ENCODE data around the gene SLF2. TPM values are rescaled to one million over a fixed set of nuclear protein-coding genes. Genes with fewer than 3 reads are reported as not detected.

The SLF2 gene
- total and polyA plus RNA-seq, 2 of the 13 experiments (the other 11 are each of a cell fraction or from before 2014, with no cell fraction given) = 12.2 to 48.1 TPM

- TF ChIP-seq KDM4B (CRISPR knock-in tag; IDR thresholded peaks at IDR 0.05) = no peak
- TF ChIP-seq TBL1XR1 (IDR thresholded peaks at IDR 0.05; ENCODE audit: borderline replicate concordance, low read length, partially characterized antibody) = no peak
- TF ChIP-seq DBP (CRISPR knock-in tag; IDR thresholded peaks at IDR 0.05; ENCODE audit: not compliant biosample characterization) = no peak
- no peak for TF ChIP-seq IKZF4 (CRISPR knock-in tag; IDR thresholded peaks at IDR 0.05; ENCODE audit: borderline replicate concordance, low read depth, not compliant biosample characterization)
- no peak for TF ChIP-seq NRL (CRISPR knock-in tag; IDR thresholded peaks at IDR 0.05; ENCODE audit: borderline replicate concordance)
- no peak for TF ChIP-seq ZNF577 (CRISPR knock-in tag; IDR thresholded peaks at IDR 0.05; ENCODE audit: borderline replicate concordance, low read depth)
- no peak for TF ChIP-seq SIN3B (IDR thresholded peaks at IDR 0.05; ENCODE audit: low read length)
- TF ChIP-seq ZNF143 (CRISPR knock-in tag; IDR thresholded peaks at IDR 0.05) = no peak
- 0 out of 2 replicates have a peak, but pooled peaks have one; percentile 17 for TF ChIP-seq NR2F2 (IDR thresholded peaks at IDR 0.05; ENCODE audit: borderline replicate concordance, low read depth)
- TF ChIP-seq RXRA (CRISPR knock-in tag; IDR thresholded peaks at IDR 0.05) = peak; percentile 54; the same call in 1 of the 2 replicates
- no peak for TF ChIP-seq ZNF343 (CRISPR knock-in tag; IDR thresholded peaks at IDR 0.05)
- TF ChIP-seq BCL6 (CRISPR knock-in tag; IDR thresholded peaks at IDR 0.05) = peak; percentile 14; the same call in 1 of the 2 replicates
- TF ChIP-seq HMG20B (CRISPR knock-in tag; conservative IDR thresholded peaks at IDR 0.05) = no peak
These were observed 10.1 kb upstream of the SLF2 start (continued) for GRCh38 chr10:100902622-100903021.

- no TSS peak for BruUV-seq (replicated peaks)
- Histone ChIP-seq H4K20me1 (ENCODE audit: insufficient read depth, low read length) (no peaks in the 10 kb centered on the region), H3K79me2 (ENCODE audit: insufficient read depth, low read length) (no peaks in the 10 kb centered on the region), H3K36me3 (replicated peaks in 1 of 2; ENCODE audit: control insufficient read depth in 1 of 2, insufficient read depth in 2 of 2, low read length in 2 of 2) (no peaks in the 10 kb centered on the region), H3K27ac (ENCODE audit: extremely low read length, insufficient read depth, low read length) (no peak overlapping the region), H3K9ac (ENCODE audit: insufficient read depth, low read depth, low read length) (no peak overlapping the region), H3K4me2 (ENCODE audit: low read depth, low read length) (no peak overlapping the region), H2AFZ (ENCODE audit: low read length) (no peak overlapping the region), H3K9me3 (ENCODE audit: low read length) (no peaks in the 10 kb centered on the region), H3K4me3 (replicated peaks in 1 of 3; ENCODE audit: insufficient read depth in 1 of 3, low read depth in 2 of 3, low read length in 3 of 3) (no peak overlapping the region), H3K4me1 (ENCODE audit: insufficient read depth, low read length) (peaks cover 77% of the 10 kb centered on the region), H3K27me3 (ENCODE audit: control insufficient read depth in 1 of 2, insufficient read depth in 2 of 2, low read length in 2 of 2) (no peaks in the 10 kb centered on the region; a peak in 1 of 5 replicates)
- ATAC-seq = no peak
- intact Hi-C loops (cut with micrococcal nuclease; ENCODE audit: unreplicated experiment) = no loop called here
- no peak for FAIRE-seq
- POLR2A ChIA-PET = interaction anchor here (1.2 kb wide), 1 partner anchor 10 kb away, joined by 3 read pairs; no protein-coding TSS in a partner anchor
- no peak for DNase-seq (ENCODE audit: low spot score)
- CTCF ChIA-PET (ENCODE audit: low intra/inter-chr PET ratio, low total read pairs) = no interaction called here
- 69% methylated on average over 2 of the region's 2 CpGs for WGBS (ENCODE audit: low lambda C conversion rate)
- in situ Hi-C loops (cut with HindIII; ENCODE audit: extremely low pct_ligation_motif_present, low pct_unique_long_range_greater_than_20kb) = no loop called here
- TF ChIP-seq GTF2F1 (IDR thresholded peaks at IDR 0.05; ENCODE audit: low read length) = no peak
- TF ChIP-seq MTA1 (CRISPR knock-in tag; IDR thresholded peaks at IDR 0.05; ENCODE audit: borderline replicate concordance) = no peak
- TF ChIP-seq MXI1 (IDR thresholded peaks at IDR 0.05; ENCODE audit: borderline replicate concordance, low read depth, low read length) = no peak
- TF ChIP-seq WIZ (CRISPR knock-in tag; IDR thresholded peaks at IDR 0.05) = no peak
- TF ChIP-seq, protein P1, sequence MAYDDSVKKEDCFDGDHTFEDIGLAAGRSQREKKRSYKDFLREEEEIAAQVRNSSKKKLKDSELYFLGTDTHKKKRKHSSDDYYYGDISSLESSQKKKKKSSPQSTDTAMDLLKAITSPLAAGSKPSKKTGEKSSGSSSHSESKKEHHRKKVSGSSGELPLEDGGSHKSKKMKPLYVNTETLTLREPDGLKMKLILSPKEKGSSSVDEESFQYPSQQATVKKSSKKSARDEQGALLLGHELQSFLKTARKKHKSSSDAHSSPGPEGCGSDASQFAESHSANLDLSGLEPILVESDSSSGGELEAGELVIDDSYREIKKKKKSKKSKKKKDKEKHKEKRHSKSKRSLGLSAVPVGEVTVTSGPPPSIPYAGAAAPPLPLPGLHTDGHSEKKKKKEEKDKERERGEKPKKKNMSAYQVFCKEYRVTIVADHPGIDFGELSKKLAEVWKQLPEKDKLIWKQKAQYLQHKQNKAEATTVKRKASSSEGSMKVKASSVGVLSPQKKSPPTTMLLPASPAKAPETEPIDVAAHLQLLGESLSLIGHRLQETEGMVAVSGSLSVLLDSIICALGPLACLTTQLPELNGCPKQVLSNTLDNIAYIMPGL (CRISPR knock-in tag; IDR thresholded peaks at IDR 0.05; ENCODE audit: borderline replicate concordance in 1 of 2, low read depth in 1 of 2) = no peak
- TF ChIP-seq NR2F2 (IDR thresholded peaks at IDR 0.05; ENCODE audit: borderline replicate concordance, low read depth) = no peak
- no peak for TF ChIP-seq ZNF891 (CRISPR knock-in tag; IDR thresholded peaks at IDR 0.05)
- TF ChIP-seq MLXIP (CRISPR knock-in tag; IDR thresholded peaks at IDR 0.05; ENCODE audit: borderline replicate concordance) = no peak
These were observed 7.8 kb upstream of the SLF2 start for GRCh38 chr10:100904917-100905316.

Measured in HepG2 (cell line).